A172 (cell line): Measurements from ENCODE around the gene P2RX1. TPM values are rescaled to one million over a fixed set of nuclear protein-coding genes. Genes with fewer than 3 reads are reported as not detected.

Experiments used
- DNase-seq: peaks from one replicate; pipeline ENCODE4 v3.0.0-alpha.2; 2015; ENCODE audit warnings: low spot score
- total RNA-seq: library from RNA; depleted of rRNA; stranded (reverse); fragments of >200 nt; shearing (Covaris generic); gene quantifications from 2 replicates; pipeline ENCODE4 v1.2.3, GENCODE V29; 2014; rRNA removed

The P2RX1 gene
- 0.67 and 1.2 TPM in 2 replicates for total RNA-seq

DNA sequence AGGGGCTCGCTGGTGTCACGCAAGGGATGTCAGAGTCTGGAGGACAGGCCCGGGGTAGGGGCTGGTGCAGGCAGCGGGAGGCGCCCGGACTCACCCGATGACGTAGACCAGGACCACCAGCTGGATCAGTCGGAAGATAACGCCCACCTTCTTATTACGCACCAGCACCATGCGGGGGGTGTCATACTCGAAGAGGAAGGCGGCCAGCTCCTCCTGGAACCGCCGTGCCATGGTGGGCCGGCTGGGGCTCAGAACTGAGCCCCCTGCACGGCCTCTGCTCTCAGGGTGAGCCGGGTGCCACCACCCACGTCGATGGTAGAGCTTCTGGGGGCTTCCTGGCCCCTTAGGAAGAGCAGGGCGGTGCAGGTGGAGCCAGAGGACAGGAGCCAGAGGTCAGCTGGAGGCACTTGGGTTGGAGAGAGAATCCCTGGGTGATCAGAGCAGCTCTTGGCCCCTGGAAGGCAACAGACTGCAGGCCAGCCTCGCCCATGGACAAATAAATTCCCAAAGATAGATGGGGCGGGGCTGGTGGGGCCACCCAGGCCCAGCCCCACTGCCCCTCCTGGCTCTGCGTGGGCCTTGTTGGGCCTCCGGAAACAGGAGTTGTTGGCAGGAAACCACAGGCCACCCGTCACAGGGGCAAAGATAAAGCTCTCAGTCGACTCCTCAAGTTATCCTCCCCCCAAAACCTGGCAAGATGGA lies at the start of gene P2RX1:
P2RX1 (minus strand) TSS at position 471 of the 702 bp plus-strand sequence; CDS start at position 231, 240 bp downstream.
- DNase-seq: peak; percentile 64

- DNase-seq: peak; percentile 69
Observed at GRCh38 chr17:3965118-3965800, 49.0 kb upstream of the P2RX1 start.

DNA sequence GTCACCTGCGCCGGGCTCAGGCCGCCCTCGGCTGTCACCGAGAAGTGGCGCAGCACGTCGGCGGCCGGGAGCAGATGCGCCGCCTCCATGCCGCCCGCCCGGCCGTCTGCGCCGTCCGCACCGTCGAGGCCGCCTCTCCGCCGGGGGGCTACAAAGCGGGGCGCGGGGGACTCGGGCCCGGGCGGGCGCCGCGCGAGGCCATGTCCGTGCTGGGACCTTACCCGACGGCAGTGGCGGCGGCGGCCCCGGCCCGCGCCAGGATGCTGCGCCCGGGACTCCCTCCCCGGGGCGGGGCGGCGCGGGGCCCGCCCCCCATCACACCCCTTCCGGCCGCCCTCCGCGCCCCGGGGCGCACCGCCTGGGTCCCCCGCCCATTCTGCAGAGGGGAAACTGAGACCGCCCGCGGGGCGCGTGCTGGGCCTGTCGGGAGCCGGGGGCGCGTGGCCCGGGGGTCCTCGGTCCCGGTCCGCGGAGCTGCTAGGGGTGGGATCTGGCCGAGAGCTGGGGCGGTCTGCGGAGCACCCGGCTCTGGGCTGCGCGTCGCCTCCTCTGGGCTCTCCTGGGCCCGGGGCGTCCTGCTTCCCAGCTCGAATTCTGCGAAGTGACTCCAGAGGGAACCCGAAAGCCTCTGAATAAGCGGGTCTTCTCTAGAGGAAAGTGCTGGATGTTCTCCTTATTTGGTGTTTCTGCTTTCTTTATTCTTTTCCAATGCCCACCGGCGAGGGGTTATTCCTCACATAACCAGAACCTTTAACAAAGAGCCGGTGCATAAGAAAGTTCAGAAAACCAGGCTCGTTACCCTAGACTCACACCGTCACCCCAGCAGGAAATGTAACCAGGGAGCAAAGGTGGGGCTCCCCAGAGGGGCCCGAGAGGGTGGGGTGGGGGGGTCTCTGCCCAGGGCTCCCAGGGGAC lies 48.2 kb upstream of the P2RX1 start, which contains the start of gene ATP2A3:
ATP2A3 (minus strand) TSS at position 235 of the 915 bp plus-strand sequence; CDS start at position 89, 146 bp downstream.
- DNase-seq: no peak

DNA sequence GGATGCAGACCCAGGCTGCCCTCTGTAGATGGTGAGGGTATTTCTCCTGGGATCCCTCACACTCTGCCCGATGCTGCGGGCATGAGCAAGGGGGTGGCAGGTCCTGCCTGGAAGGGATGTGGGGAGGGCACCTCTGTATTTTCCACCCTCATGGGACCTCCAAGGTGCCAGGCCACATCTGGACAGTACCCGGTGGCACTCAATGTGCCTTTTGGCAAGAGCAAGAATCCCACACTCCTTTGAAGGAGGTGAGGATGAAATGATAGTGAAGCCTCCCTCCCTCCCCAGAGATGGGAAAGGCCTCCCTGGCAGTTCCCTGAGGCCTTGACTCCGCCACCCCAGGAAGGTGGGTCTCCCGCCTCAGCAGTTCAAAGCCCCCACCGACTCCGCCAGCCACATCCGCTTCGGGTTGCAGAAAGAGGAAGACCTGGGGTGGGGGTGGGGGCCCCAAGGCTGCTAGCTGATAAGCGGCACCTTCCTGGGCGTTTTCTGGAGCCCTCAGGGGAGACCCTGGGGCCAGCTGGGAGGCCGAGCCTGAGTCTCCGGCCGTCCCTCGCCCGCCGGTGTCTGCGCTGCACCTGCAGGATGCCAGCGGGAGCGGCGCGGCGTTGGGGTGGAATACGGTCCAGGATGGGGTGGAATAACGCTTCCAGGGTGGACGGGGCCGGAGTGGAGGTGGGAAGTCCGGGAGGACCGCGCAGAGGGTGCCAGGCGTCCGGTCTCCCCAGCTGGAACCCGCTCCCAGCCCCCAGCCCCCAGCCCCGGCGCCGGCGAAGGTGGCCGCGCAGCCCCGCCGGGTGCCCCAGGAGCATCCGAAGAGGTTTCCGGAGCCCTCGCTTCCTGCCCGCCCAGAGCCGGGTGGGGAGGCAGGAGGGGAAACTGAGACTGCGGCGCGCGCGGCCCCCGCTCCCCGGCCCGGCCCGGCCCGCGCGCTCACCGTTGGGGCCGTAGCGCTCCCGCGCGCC lies 47.3 kb upstream of the P2RX1 start:
- DNase-seq: no peak

DNA sequence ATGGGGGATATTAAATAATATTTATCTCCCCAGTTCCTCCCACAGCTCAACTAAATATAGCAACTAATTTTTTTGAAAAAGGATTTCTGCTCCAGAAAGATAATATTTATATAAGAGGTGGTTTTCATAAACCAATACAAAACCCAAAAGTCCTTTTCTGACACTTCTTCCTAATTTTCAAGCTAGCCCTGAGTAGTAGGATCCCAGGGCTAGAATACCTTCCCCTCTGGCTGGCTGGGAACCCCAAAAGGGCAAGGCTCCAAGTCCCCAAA lies 46.6 kb upstream of the P2RX1 start:
- DNase-seq: no peak

DNA sequence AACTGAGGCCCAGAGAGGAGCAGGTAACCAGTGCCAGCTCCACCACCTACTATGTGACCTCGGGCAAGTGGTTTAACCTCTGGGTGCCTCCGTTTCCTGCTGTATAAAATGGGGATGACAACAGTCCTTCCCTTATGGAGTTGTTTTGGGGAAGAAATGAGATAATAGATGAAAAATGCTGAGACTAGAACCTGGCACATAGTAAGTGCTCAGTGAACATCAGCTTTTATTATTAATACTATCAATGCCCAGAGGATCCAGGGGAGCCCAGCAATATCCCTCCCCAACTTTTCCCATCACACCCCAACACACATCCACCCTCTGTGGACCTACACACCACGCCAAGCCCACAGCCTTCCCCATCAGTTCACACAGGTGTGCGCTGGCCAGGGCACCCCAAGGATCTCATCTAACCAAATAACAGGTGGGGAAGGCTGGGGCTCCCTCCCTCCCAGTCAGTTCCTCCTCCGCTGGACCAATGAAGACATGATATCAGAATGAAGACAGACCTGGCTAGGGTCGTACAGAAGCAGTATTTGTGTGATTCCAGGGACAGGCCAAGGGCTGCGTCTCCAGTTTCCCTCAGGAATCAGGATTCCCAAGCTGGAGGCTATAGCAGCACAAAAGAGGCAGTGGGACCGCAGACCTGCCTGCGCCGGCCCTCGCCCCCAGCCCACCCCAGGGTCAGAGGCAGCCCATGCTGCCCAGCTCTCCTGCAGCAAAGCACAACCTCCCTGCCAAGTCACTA lies 46.1 kb upstream of the P2RX1 start:
- DNase-seq: no peak

DNA sequence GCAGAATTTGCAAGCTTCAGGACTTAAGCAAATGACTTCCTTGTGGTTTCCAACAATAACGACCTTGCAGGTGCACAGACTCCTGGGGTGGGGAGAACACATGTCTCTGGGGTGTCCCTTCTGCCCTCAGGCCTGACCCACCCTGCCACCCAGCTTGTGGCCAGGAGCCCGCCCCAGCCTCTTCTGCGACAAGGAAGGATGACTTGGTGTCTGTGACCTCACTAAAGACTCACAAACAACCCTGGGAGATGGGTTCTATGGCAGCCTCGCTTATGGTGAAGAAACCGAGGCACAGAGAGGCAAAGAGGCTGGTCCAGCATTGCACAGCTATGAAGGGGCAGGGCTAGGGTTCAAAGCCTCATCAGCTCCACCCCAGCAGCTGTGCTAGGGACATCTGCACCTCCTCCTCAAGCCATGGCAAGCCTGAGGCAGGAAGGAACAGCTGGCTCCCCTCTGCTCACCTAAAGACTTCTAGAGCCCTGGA lies 45.3 kb upstream of the P2RX1 start:
- no peak for DNase-seq

- no peak for DNase-seq
Observed at GRCh38 chr17:3960764-3961163, 44.5 kb upstream of the P2RX1 start.

DNA sequence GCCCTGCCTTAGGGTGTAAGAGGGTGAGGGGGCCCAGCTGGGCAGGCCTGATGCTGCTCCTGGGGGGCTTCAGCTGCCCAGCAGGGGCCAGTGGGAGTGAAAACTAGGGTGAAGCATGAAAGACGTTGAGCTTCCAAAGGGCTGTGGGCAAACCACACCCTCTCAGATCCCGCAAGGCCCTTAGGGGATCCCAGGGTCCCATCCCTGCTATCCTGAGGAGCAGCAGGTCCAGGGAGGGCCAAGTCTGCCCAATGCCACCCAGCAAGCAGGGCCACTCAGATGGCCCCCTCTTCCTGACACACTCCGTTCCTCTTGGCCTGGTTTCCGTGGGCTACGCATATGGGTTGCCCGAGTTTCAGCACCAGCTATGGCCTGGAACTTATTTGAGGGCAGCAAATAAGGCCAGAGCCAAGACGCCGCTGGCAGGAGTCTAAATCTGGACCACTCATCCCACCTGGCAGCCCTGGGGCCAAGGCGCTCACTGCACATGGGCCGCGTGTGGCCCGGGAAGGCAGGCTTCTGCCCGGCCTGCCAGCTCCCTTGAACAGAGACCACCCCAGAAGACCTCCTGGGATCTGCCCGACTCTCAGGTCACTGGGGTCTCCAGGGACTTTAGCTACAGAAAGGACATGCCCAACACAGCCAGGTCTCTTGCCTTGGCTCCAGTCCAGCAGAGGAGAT lies 43.8 kb upstream of the P2RX1 start:
- no peak for DNase-seq

- peak; percentile 54 for DNase-seq
Observed at GRCh38 chr17:3959295-3959899, 43.1 kb upstream of the P2RX1 start.

- DNase-seq: no peak
Observed at GRCh38 chr17:3957735-3958599, 41.7 kb upstream of the P2RX1 start.

GRCh38 chr17:3956983-3957382 lies 40.7 kb upstream of the P2RX1 start:
- no peak for DNase-seq

DNA sequence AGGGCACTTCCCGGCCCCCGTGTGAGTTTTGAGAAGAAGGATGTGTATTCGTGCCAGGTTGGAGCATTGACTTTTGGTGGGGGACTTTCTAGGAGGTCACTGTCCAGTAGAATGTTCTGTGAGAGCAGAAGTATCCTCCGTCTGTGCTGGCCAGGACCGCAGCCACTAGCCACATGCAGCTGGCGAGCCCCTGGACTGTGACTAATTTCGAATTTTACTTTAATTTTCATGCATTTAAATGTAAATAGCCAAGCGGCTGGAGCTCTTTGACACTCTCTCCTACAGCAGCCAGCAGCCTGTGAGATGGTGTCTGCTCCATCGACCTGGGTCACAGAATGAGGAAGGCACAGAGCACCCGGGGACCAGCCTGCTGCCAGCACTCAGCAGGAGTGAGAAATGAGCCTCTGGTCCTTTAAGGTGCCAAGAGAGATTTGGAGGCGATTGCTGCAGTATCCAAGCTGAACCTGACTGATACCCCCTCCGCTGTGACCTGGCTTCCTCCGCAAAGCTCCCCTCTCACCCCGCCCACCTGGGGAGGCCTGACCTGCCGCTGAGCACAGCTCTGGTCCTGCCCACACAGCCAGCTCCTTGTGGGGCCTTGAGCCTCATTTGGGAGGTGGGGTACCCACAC lies 40.2 kb upstream of the P2RX1 start:
- DNase-seq: no peak

- no peak for DNase-seq
Observed at GRCh38 chr17:3955673-3955988, 39.4 kb upstream of the P2RX1 start.

- no peak for DNase-seq
Observed at GRCh38 chr17:3954976-3955672, 38.9 kb upstream of the P2RX1 start.

DNA sequence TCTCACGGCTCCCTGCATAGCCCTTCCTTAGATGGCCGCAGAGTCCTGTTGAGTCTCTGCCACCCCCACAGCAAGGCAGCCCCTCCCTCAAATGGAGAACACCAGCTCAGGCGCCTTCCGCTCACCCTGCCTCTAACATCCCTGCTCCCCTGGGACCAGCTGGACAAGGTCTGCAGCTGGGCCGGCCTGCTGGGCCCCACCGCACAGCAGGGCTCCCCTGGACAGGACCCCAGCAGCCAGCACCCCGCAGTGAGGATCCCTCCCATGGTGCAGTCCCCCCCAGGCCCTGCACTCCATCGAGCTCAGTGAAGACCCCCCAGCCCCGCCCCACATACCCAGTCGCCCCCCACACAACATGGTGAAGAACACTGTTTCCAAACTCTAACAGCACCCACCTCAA lies 37.8 kb upstream of the P2RX1 start:
- DNase-seq: no peak

DNA sequence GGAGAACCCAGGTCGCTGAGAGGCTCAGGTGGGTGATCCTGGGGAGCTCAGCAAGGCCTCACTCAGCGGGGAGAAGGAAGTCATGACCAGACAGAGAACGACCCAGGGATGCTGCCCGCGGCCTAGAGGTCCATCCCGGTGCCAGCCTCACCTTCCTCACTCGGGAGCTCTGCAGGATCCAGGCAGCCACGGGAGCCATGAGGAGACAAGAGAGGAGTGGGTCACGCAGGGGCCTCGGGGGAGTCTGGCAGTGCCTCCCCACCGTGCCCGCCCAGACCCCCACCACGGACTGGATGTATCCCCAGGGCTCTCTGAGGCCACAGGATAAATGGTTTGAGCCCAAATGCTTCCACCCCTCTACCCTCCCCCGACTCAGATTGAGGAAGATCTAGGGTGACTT lies 37.3 kb upstream of the P2RX1 start:
- DNase-seq: no peak
